ENCODE data around the gene SH2D3C.
"Not testable (repeated sequence)": the region's sequence is repeated elsewhere in the genome, so short reads cannot be mapped to it uniquely, and the experiment has no call there.

Gene SH2D3C

DNA sequence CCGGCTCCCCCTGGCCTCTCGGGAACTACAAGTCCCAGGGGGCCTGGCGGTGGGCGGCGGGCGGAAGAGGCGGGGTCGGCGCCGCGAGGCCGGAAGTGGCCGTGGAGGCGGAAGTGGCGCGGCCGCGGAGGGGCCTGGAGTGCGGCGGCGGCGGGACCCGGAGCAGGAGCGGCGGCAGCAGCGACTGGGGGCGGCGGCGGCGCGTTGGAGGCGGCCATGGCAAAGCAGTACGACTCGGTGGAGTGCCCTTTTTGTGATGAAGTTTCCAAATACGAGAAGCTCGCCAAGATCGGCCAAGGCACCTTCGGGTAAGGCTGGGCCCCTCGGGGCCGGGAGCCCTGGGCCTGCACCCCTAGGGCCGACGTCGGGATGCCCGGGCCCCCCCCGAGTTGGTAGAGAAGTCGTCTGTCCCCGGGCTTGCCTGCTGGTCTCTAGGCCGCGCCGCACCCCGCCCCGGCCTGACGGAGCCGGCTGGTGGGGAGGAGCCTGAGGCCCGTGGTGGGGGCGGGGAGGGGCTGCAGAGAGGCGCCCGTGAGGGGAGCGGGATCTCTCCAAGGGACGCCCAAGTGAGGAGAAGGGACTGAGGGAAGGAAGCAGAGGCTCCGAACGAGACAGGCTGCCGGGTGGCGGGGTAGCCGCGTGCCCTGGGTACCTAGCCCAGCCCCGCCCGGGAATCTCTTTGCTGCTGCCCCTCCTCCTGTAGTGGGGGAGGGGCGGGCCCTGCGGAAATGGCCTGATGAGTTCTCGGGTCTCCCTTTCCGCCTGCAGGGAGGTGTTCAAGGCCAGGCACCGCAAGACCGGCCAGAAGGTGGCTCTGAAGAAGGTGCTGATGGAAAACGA is 7.7 kb upstream of the SH2D3C start, which contains the start of gene CDK9:
Gene CDK9, plus strand, starts transcription at position 102 of the 840 bp plus-strand sequence. Its CDS starts 115 bp downstream, at position 217.
- in situ Hi-C loops (cut with HindIII; ENCODE audit: low sequenced_read_pairs): no loop called here

DNA sequence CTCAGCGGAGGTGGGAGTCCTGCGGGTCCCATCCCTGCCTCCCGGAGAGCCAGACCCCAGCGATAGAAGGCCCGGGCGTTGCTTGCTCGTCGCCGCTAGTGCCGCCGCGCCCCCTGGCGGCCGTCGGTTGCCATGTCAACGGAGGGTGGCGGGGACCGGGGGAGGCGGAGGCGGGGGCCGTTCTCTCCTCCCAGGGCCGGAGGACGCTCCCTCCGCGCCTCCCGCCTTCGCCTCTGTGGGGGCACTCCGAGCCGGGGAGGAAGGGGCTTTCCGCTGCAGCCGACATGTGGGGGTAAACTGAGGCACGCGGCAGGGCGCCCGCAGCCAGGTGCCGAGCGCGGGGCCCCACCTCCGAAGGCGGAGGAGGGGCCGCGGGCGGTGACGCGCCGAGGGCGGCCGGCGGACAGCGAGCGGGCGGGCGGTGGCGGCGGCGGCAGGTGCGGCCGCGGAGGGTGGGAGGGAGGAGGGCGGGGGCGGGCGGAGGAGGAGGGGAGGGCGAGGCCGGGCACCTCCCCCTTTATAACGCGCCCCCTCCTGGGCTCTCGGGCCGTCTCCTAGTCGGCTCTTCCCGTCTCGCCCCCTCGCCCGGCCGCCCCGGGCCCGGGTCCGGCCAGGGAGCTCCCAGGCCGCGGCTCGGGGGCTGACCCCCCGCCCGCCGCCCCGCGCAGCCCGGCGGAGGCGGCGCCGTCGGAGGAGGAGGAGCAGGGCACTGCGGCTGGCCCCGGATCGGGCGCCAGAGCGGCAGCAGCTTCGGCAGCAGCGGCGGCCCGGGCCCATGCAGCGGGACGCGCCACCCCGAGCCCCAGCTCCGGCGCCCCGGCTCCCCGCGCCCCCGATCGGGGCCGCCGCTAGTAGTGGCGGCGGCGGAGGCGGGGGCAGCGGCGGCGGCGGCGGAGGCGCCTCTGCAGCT is 6.8 kb upstream of the SH2D3C start:
- in situ Hi-C loops (cut with HindIII; ENCODE audit: low sequenced_read_pairs): no loop called here

DNA sequence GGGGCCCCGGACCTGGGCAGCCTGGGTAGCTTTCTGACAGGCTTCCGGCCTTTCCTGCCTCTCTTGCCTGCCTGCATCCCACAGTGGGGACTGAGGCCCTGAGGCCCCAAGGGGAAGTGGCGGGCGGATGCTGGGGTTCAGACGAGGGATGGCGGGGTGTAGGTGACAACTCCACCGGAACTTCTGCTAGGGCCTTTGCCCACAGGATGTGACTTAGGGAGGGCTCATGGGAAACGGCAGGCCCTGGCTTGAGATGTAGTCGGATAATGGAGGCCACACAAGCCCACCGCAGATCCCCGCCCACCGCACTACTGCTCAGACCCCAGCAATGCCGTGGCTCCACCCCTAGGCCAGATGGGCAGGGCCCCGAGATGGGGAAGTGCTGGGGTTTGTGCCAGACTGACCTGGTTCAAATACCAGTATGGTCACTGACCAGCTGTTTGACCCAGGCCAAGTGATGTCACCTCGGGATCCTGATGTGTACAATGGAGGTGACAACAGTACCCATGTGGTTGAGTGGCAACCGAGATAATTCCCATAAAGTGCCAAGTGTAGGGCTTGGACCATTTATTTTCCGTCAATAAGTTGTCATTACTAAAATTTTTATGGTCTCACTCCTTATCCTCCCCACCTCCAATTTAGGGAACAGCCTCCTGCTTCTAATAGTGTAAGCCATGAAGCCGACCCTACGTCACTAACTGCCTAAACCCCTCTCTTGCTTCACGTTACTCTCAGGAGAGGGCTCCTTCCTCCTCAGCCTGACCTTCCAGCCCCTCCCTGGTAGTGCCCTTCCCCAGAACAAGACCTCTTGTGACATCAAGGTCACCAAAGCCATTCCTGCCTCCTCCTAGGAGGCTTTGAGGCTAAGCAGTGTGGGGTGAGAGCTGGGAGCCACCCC is 4.9 kb upstream of the SH2D3C start:
- in situ Hi-C loops (cut with HindIII; ENCODE audit: low sequenced_read_pairs): no loop called here

DNA sequence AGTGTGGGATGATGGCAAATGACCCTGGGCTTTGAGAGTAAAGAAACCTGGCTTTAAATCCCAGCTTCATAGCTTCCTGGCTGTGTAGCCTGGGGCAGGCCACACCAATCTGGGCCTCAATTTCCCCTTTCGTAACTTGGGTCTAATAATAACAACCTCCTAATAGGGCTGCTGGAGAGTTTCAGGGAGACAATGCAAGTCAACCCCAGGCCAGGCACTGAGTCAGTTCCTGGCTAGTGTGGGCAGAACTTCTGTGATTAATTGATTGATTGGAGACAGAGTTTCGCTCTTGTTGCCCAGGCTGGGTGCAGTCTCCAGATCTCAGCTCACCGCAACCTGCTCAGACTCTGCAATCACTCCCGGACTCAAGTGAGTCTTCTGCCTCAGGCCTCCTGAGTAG is 3.3 kb upstream of the SH2D3C start:
- in situ Hi-C loops (cut with HindIII; ENCODE audit: low sequenced_read_pairs): no loop called here

DNA sequence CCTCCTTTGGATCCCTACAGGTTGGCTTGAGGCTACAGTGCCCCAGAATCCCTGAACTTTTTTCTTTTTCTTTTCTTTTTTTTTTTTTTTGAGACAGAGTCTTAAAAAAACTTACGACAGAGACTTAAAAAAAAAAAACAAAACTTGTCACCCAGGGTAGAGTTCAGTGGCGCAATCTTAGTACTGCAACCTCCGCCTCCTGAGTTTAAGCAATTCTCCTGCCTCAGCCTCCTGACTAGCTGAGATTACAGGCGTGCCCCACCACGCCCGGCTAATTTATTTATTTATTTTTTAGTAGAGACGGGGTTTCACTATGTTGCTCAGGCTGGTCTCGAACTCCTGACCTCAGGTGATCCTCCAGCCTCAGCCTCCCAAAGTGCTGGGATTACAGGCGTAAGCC is 2.4 kb upstream of the SH2D3C start:
- in situ Hi-C loops (cut with HindIII; ENCODE audit: low sequenced_read_pairs): not testable (repeated sequence)

DNA sequence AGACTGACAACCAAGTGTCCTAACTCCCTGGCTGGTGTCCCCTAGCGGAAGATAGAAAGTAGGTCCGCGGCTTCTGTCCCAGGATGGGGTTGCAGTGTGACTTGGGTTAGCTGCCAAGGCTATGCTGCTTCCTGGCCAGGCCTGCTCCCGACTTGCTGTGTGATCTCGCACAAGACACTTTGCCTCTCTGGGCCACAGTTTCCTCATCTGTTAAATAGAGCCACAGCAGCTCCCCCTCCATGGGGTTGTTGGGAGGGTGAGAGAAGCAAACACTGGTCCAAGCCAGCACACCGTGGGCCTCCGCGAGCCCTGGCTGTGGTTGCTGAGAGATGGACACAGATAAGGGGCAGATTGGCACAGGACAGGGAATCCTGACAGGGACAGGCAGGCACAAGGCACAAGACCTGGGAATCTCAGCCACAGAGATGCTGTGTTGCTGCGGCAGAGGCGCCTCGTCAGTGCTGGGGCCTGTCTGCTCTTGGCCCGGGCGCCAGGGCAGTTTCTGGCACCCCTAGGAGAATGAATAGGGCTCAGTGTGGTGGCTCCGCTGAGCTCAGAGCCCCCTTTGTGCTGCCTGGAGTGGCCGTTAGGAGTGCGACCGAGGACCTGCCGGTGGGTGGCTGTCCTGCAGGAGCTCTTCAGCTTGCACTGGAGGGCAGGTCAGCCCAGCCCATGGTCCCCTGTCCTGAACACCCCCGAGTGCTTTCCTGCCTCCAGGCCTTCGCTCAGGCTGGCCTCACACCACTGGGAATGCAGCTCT is 1.8 kb upstream of the SH2D3C start:
- in situ Hi-C loops (cut with HindIII; ENCODE audit: low sequenced_read_pairs): no loop called here

DNA sequence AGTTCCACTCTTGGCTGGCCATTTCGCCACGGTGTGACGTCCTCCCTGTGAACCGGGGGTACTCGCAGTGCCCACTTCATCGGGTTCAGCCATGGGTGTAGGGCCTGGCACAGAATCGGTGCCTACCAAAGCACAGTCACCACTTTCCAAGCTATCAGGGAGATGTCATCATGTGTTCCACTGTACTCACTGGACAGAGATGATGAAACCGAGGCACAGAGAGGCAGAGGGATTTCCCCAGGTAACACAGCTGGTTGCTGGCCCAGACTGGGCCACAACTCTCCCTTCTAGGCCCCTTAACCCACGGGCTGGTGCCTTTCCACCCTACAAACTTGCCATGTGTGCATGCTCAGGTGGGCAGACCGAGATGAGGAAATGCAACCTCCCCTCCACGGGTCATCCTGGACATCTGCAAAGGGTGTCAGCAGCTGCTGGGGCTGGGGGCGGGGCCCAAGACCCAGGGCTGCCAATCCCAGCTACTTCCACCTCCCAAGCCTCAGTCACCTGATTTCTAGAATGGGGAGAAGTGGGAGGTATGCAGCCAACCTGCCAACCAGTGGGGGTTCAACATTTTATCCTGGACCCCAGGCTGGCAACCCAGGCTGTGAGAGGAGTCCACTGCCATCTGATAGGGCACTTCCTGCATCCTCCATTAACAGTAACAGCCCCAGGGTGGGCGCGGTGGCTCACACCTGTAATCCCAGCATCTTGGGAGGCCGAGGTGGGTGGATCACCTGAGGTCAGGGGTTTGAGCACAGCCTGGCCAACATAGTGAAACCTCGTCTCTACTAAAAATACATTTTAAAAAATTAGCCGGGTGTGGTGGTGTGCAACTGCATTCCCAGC is 893 bp upstream of the SH2D3C start:
- in situ Hi-C loops (cut with HindIII; ENCODE audit: low sequenced_read_pairs): no loop called here

DNA sequence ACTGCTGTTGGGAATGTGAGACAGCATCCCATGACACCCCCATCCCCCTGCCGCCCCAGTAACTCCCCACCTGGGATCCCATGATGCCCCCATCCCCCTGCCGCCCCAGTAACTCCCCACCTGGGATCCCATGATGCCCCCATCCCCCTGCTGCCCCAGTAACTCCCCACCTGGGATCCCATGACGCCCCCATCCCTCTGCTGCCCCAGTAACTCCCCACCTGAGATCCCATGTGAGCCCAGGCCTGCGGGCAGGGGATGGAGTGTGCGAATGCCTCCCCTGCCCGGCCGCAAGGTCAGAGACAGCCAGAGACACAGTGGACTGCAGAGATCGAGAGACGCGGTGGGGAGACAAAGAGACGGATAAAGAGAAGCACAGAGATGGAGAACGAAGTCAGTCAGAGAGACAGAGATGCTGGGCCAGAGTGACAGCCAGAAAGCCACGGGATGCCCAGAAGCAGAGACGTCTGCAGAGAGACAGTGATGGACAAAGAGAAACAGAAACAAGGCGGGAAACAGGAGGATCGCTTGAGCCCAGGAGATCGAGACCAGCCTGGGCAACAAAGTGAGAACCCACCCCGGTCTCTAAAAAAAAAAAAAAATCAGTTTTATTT is 992 bp downstream of the SH2D3C start:
- in situ Hi-C loops (cut with HindIII; ENCODE audit: low sequenced_read_pairs): no loop called here

DNA sequence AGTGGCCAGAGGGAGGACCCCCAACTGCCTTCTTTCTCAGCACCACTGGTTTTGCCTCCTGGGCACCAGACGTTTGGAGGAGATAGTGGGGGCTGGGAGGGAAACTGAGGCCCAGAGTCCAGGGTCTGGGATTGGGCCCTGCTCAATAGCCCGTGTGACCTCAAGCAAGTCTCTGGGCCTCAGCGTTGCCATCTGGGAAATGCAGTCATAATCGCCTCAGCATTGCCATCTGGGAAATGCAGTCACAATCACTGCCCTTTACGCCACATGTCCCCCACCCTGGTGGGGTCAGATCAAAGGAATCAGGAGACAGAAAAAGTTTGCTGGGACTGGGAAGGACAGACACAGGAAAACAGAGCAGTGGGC is 1.6 kb downstream of the SH2D3C start:
- in situ Hi-C loops (cut with HindIII; ENCODE audit: low sequenced_read_pairs): no loop called here

DNA sequence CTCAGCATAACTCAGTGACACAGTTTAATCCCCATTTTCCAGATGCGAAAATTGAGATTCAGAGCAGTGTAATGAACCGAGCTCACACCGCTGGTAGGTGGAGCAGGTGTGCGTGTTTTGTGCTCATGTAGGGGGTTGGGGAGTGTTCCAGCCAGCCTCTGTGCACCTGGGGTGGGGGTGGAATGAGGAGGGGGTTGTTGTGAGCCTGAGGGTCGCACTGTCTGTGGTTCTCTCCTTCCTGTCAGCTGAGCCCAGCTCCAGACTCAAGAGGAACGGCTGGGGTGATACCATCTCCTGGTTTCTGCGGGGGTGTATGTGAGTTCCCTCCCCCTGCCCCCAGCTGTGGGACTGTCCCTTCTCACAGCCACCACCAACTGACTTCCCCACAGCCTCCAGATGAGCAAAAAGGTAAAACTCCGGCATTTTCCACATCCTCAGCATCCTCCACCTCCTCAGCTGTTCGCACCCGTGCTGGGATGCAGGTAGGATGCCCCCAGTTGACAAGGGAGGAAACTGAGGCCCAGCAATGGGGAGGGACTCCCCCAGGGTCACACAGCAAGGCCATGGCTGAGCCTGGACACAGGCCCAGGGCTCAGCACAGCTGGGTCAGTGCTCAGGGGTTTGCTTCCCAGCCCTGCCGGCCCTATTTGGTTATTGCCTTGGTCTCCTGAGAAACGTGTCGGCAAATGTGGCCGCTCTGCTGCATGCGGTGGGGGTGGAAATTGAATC is 2.1 kb downstream of the SH2D3C start:
- in situ Hi-C loops (cut with HindIII; ENCODE audit: low sequenced_read_pairs): no loop called here

DNA sequence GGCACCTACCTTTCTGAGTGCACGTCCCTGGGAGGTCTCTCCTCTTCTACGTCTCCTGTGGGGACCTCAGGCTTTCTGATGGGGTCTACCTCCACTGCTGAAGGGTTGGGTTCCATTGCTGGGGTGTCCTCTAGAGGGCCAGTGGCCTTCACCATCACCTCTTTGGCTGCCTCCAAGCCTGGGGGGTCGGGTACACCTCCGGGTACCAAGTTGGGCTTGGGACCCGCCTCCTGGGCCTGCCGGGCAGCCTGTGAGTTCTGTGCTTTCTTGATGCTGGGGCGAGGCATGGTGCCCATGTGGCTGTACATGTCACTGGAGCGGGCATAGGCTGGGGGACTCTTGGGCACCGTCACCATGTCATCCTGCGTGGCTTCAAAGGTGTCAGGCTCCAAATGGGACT is 4.5 kb downstream of the SH2D3C start:
- in situ Hi-C loops (cut with HindIII; ENCODE audit: low sequenced_read_pairs): loop anchor here (25.0 kb wide), 2 partner anchors 88 to 163 kb away; partner anchors contain the start of genes DPM2, ENG and PIP5KL1

DNA sequence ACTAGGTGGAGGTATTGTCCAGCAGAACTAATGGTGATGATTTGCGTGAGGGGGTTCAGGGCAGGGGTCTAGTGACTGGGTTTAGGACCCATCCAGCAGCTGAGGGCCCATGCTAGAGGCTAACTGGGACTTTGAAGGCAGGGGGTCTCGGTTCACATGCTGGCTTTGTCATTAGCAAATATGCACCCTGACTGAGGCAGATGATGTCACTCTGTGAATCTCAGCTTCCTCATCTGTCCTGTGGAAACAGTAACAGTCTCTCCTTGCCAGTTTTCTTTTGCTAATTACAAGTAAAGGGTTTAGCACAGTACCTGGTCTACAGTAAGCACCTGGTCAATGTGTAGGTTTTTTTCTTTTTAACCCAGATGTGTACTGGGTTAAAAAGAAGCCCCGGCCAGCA is 5.2 kb downstream of the SH2D3C start:
- in situ Hi-C loops (cut with HindIII; ENCODE audit: low sequenced_read_pairs): loop anchor here (25.0 kb wide), 2 partner anchors 89 to 164 kb away; partner anchors contain the start of genes DPM2, ENG and PIP5KL1

DNA sequence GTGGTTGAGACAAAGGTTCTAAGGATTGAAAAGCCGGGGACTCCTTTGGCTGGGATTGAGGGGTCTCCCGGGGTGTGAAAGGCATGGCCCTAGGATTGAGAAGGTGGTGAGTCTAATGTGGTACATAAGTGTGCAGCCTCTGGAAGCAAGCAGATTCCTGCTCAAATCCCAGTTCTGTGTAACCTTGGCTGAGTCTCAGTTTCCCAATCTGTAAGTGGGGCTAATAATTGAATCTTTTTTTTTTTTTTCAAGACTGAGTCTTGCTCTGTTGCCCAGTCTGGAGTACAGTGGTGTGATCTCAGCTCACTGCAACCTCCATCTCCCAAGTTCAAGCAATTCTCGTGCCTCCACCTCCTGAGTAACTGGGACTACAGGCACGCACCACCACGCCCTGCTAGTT is 5.9 kb downstream of the SH2D3C start:
- in situ Hi-C loops (cut with HindIII; ENCODE audit: low sequenced_read_pairs): loop anchor here (25.0 kb wide), 2 partner anchors 90 to 165 kb away; partner anchors contain the start of genes DPM2, ENG and PIP5KL1

DNA sequence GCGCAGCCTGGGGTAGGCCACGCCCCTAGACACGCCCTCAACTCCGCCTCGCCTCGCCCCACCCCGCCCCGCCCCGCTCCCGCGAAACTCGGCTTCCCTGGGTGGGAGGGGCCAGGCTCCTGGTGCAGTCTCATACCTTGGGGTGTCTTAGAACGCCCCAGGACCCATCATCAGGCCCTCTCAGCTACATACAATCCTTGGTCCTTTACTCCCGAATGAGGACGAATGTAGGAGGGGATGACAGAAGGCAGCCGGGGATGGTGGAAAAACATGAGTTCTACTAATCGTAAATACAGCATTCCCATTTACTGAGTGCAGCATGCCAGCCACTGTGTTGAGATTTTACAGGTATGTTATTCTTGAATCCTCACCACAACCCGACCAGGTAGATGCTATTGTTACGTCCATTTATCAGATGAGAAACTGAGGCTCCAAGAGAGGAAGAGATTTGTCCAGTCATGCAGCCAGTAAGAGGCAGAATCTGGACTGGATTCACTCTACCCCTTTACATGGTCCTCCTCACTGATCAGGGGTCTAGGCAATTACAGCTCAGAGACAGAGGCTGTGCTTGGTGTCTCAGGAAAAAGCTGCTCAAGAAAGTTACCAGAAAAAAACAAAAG is 6.8 kb downstream of the SH2D3C start:
- in situ Hi-C loops (cut with HindIII; ENCODE audit: low sequenced_read_pairs): loop anchor here (25.0 kb wide), 2 partner anchors 91 to 166 kb away; partner anchors contain the start of genes DPM2, ENG and PIP5KL1

DNA sequence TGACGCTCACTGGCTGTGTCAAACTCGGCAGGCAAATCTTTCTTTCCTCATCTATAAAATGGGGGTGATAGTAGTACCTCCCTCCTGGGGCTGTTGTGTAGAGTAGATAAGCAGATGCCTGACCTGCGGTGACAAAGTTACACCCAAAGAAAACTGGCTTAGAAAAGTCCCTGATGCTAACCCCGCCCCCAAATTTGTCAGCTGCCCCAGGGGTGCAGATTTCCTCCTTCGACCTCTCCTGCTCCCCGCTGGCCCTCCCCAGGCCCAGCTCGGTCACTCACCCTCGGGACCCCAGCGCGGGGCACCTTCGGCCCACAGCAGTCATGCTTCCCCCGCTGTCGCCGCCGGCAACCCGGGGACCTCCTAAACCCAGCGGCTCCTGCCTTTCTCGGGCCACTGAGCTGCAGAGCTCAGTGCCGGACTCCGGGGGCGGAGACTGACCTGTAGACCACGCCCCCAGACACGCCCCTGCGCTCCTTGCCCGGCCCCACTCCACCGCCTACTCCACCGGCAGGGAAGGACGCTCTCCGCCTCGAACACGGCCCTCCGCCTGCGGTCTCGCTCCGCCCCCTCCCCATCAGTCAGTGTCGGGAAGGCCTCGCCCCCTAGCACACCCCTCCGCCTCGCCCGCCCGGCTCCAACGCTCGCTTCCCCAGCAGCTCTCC is 7.4 kb downstream of the SH2D3C start:
- in situ Hi-C loops (cut with HindIII; ENCODE audit: low sequenced_read_pairs): loop anchor here (25.0 kb wide), 2 partner anchors 91 to 166 kb away; partner anchors contain the start of genes DPM2, ENG and PIP5KL1

DNA sequence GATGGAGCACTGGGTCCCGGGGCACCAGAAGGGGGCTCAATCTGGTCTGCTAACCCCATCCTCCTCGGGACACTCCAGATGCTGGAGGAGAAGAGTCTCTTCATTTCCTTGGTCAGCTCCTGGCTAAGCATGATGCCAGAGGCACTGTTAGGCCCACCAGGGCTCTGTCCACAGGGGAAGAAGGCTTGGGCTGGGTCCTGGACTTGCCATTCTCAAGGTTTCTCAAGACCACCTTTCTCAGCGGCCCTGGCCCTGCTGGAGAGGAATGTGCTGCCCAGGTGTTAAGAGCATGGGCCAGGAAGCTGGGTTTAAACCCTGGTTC is 7.9 kb downstream of the SH2D3C start:
- in situ Hi-C loops (cut with HindIII; ENCODE audit: low sequenced_read_pairs): loop anchor here (25.0 kb wide), 2 partner anchors 92 to 167 kb away; partner anchors contain the start of genes DPM2, ENG and PIP5KL1
